NCI-H524 treated with DMSO at 0.1 percent for 48 hours (cell line): Measurements from ENCODE around the gene METTL9.
"Not testable (repeated sequence)": the region's sequence is repeated elsewhere in the genome, so short reads cannot be mapped to it uniquely, and the experiment has no call there.

Experiments used
- DNase-seq: peaks from one replicate; lab custom pipeline; 2025; lab: John Stamatoyannopoulos, UW

The METTL9 gene

GRCh38 chr16:21574372-21574771 lies 25.0 kb upstream of the METTL9 start:
- no peak for DNase-seq

- DNase-seq = not testable (repeated sequence)
Observed at GRCh38 chr16:21576323-21576722, 23.1 kb upstream of the METTL9 start.

GRCh38 chr16:21577487-21577886 lies 21.9 kb upstream of the METTL9 start:
- not testable (repeated sequence) for DNase-seq

GRCh38 chr16:21578311-21578710 lies 21.1 kb upstream of the METTL9 start:
- not testable (repeated sequence) for DNase-seq

GRCh38 chr16:21580131-21580530 lies 19.2 kb upstream of the METTL9 start:
- DNase-seq = not testable (repeated sequence)

- DNase-seq = no peak
Observed at GRCh38 chr16:21580807-21581206, 18.6 kb upstream of the METTL9 start.

- no peak for DNase-seq
Observed at GRCh38 chr16:21584817-21585216, 14.6 kb upstream of the METTL9 start.

- not testable (repeated sequence) for DNase-seq
Observed at GRCh38 chr16:21588593-21588992, 10.8 kb upstream of the METTL9 start.

GRCh38 chr16:21589551-21589950 lies 9.8 kb upstream of the METTL9 start:
- DNase-seq = no peak

GRCh38 chr16:21590287-21590686 lies 9.1 kb upstream of the METTL9 start:
- no peak for DNase-seq

GRCh38 chr16:21590796-21591195 lies 8.6 kb upstream of the METTL9 start:
- DNase-seq = no peak

- no peak for DNase-seq
Observed at GRCh38 chr16:21592191-21592590, 7.2 kb upstream of the METTL9 start.

GRCh38 chr16:21593530-21594289 lies 5.7 kb upstream of the METTL9 start:
- no peak for DNase-seq

- no peak for DNase-seq
Observed at GRCh38 chr16:21597561-21598030, 1.8 kb upstream of the METTL9 start.

GRCh38 chr16:21598206-21598605 lies 1.2 kb upstream of the METTL9 start:
- no peak for DNase-seq

GRCh38 chr16:21598701-21599121 lies 666 bp upstream of the METTL9 start:
- no peak for DNase-seq

- DNase-seq = no peak
Observed at GRCh38 chr16:21600031-21600773, 825 bp downstream of the METTL9 start.

GRCh38 chr16:21602785-21603184 lies 3.4 kb downstream of the METTL9 start:
- no peak for DNase-seq

GRCh38 chr16:21603928-21604327 lies 4.6 kb downstream of the METTL9 start:
- DNase-seq = no peak

- DNase-seq = not testable (repeated sequence)
Observed at GRCh38 chr16:21605848-21606247, 6.5 kb downstream of the METTL9 start.

- DNase-seq = no peak
Observed at GRCh38 chr16:21608639-21609328, 9.4 kb downstream of the METTL9 start.

GRCh38 chr16:21610006-21610544 lies 10.7 kb downstream of the METTL9 start:
- DNase-seq = no peak
